ENCODE measurements around the gene HOOK2. TPM values are rescaled to one million over a fixed set of nuclear protein-coding genes. Genes with fewer than 3 reads are reported as not detected.

Gene HOOK2
- total RNA-seq, 3 donors from 2014 or later (not counting 1 experiment from before 2014, with no cell fraction given), result 13.3 to 15.3 (median 13.9) TPM

GRCh38 chr19:12785431-12786031 lies 10.2 kb upstream of the HOOK2 start:
- Histone ChIP-seq H3K36me3 (ENCODE audit: control insufficient read depth, insufficient read depth, low read length) (no peaks in the 10 kb centered on the region), H3K4me1 (ENCODE audit: control insufficient read depth, insufficient read depth, low read length) (peaks cover 76% of the 10 kb centered on the region), H3K9me3 (ENCODE audit: control insufficient read depth, insufficient read depth, low read length) (no peaks in the 10 kb centered on the region), H3K27me3 (ENCODE audit: control insufficient read depth, insufficient read depth, low read length) (no peaks in the 10 kb centered on the region), H3K27ac (ENCODE audit: low read length) (peak overlapping the region; percentile 98), H3K4me3 (ENCODE audit: low read length) (no peak overlapping the region)
- DNase-seq (peak in 1 of 2 donors; percentile 49), ATAC-seq (no peak)
- Mint-ChIP-seq H3K27me3 (ENCODE audit: low read depth in 2 of 2) (no peaks in the 10 kb centered on the region), H3K9me3 (no peaks in the 10 kb centered on the region), H3K4me3 (no peak overlapping the region), H3K27ac (no peak overlapping the region), H3K4me1 (peaks cover 14 to 26% of the 10 kb centered on the region in 2 donors), H3K36me3 (no peaks in the 10 kb centered on the region)
- TF ChIP-seq, protein P1, sequence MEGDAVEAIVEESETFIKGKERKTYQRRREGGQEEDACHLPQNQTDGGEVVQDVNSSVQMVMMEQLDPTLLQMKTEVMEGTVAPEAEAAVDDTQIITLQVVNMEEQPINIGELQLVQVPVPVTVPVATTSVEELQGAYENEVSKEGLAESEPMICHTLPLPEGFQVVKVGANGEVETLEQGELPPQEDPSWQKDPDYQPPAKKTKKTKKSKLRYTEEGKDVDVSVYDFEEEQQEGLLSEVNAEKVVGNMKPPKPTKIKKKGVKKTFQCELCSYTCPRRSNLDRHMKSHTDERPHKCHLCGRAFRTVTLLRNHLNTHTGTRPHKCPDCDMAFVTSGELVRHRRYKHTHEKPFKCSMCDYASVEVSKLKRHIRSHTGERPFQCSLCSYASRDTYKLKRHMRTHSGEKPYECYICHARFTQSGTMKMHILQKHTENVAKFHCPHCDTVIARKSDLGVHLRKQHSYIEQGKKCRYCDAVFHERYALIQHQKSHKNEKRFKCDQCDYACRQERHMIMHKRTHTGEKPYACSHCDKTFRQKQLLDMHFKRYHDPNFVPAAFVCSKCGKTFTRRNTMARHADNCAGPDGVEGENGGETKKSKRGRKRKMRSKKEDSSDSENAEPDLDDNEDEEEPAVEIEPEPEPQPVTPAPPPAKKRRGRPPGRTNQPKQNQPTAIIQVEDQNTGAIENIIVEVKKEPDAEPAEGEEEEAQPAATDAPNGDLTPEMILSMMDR (IDR thresholded peaks at IDR 0.05), result no peak
- intact Hi-C loops (cut with micrococcal nuclease), result loop anchor here (5.0 to 10.0 kb wide), 2 partner anchors 259 to 317 kb away; partner anchors contain the start of gene LYL1
- 45% methylated on average over 4 of the region's 4 CpGs for WGBS (ENCODE audit: insufficient coverage)

DNA sequence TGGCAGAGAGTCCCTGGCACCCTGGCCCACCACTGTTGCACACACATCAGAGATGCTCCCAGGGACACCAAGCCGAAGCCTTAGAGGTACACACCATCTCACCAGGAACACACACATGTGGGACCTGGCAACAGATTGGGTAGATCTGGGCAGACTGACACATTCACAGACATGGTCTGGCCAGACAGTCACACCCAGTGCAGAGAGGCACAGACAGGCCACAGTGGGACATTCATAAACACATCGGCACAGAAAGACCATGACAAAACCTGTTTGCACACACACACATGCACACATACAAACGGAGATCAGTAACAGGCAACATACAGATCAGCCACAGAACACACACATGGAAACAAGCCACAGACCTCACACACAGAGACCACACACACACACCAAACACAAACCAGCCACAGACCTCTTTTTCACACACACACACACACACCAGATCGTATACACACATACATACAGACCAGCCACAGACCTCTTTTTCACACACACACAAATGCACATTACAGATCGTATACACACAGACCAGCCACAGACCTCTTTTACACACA lies 9.6 kb upstream of the HOOK2 start:
- Mint-ChIP-seq H3K27ac (no peak overlapping the region), H3K27me3 (ENCODE audit: low read depth in 2 of 2) (no peaks in the 10 kb centered on the region), H3K9me3 (no peaks in the 10 kb centered on the region), H3K4me3 (no peak overlapping the region), H3K36me3 (no peaks in the 10 kb centered on the region), H3K4me1 (peaks cover 11 to 20% of the 10 kb centered on the region in 2 donors)
- intact Hi-C loops (cut with micrococcal nuclease), result loop anchor here (5.0 to 10.0 kb wide), 2 partner anchors 260 to 317 kb away; partner anchors contain the start of gene LYL1
- peaks cover 72% of the 10 kb centered on the region for H3K4me1 ChIP-seq (ENCODE audit: control insufficient read depth, insufficient read depth, low read length)
- DNase-seq (peak; percentile 68 to 83), ATAC-seq (peak; percentile 17 to 23 (median 23))
- 25% methylated on average over 5 of the region's 5 CpGs for WGBS (ENCODE audit: insufficient coverage)
- no peaks in the 10 kb centered on the region for H3K27me3 ChIP-seq (ENCODE audit: control insufficient read depth, insufficient read depth, low read length)
- no peak overlapping the region for H3K4me3 ChIP-seq (ENCODE audit: low read length)
- H3K9me3 ChIP-seq (ENCODE audit: control insufficient read depth, insufficient read depth, low read length), result no peaks in the 10 kb centered on the region
- peak overlapping the region; percentile 98 for H3K27ac ChIP-seq (ENCODE audit: low read length)
- TF ChIP-seq, protein P1 (IDR thresholded peaks at IDR 0.05), result no peak
- no peaks in the 10 kb centered on the region for H3K36me3 ChIP-seq (ENCODE audit: control insufficient read depth, insufficient read depth, low read length)

- Mint-ChIP-seq H3K4me3 (no peak overlapping the region), H3K9me3 (no peaks in the 10 kb centered on the region), H3K4me1 (peaks cover 11 to 19% of the 10 kb centered on the region in 2 donors), H3K36me3 (no peaks in the 10 kb centered on the region), H3K27me3 (ENCODE audit: low read depth in 2 of 2) (no peaks in the 10 kb centered on the region), H3K27ac (no peak overlapping the region)
- H3K9me3 ChIP-seq (ENCODE audit: control insufficient read depth, insufficient read depth, low read length), result no peaks in the 10 kb centered on the region
- WGBS (ENCODE audit: insufficient coverage), result 81% methylated on average over 10 of the region's 10 CpGs
- ATAC-seq (no peak), DNase-seq (peak in 1 of 2 donors; percentile 75)
- peak overlapping the region; percentile 98 for H3K27ac ChIP-seq (ENCODE audit: low read length)
- H3K4me3 ChIP-seq (ENCODE audit: low read length), result no peak overlapping the region
- TF ChIP-seq, protein P1 (IDR thresholded peaks at IDR 0.05), result no peak
- H3K36me3 ChIP-seq (ENCODE audit: control insufficient read depth, insufficient read depth, low read length), result no peaks in the 10 kb centered on the region
- no peaks in the 10 kb centered on the region for H3K27me3 ChIP-seq (ENCODE audit: control insufficient read depth, insufficient read depth, low read length)
- intact Hi-C loops (cut with micrococcal nuclease), result loop anchor here (10.0 kb wide), 1 partner anchor 260 kb away; no protein-coding TSS in a partner anchor
- peaks cover 77% of the 10 kb centered on the region for H3K4me1 ChIP-seq (ENCODE audit: control insufficient read depth, insufficient read depth, low read length)
These were observed 9.1 kb upstream of the HOOK2 start for GRCh38 chr19:12784394-12784870.
